HG03108 (cell line): Measurements from ENCODE around the gene PARL.

ENCODE experiments used
- ATAC-seq: cut with Tn5 transposase; IDR thresholded peaks from one replicate; pipeline ENCODE4 v1.9.1; 2021; ENCODE audit warnings: moderate library complexity; ENCODE audit not compliant: unreplicated experiment

The PARL gene

DNA sequence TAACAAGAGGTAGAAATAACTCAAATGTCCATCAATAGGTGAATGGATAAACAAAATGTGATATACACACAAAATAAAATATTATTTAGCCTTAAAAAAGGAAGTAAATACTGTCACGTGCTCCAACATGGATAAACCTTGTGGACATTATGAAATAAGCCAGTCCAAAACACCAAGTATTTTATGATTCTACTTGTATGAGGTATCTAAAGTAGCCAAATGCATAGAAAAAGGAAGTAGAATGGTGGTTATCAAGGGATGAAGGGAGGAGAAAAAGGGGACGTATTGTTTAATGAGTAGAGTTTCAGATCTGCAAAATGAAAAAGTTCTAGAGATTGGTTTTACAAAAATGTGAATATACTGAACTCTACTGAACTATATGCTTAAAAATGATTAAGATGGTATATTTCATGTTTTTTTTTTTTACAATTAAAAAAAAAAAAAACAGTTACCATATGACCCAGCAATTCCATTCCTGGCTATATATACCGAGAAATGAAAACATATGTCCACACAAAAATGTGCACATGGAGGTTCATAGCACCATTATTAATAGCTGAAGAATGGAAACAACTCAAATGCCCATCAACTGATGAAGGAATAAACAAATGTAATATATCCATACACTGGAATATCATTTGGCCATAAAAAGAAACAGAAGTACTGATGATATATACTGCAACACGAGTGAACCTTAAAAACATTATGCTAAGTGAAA lies 30.2 kb downstream of the PARL start:
- no peak for ATAC-seq

DNA sequence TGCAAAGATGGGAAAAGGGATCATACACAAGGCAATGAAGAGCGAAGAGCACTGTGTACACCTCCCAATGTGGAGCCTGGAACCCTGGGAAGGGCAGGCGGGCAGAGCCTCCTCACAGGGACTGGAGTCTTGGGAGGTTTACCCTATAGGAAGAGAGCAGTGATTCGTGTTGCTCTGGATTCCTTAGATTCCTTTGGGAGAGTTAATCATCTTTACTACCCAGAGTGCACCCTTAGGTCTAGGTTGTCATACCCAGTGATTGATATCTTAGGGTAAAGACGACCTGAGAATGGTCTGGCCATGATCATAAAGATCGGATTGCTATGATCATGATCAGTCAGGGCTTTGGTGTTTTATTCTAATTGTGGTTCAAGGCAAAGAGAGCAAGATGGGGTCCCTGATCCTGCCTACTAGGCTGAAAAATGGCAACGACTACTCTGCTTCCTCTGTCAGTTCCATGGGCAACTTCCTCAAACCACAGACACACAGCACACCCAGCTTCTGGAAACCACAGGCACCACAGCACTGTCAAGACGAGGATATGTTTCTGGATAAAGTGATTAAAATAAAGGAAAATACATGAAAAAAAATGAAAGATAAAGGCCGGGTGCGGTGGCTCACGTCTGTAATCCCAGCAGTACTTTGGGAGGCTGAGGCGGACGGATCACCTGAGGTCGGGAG lies 38.9 kb downstream of the PARL start:
- ATAC-seq, result no peak

DNA sequence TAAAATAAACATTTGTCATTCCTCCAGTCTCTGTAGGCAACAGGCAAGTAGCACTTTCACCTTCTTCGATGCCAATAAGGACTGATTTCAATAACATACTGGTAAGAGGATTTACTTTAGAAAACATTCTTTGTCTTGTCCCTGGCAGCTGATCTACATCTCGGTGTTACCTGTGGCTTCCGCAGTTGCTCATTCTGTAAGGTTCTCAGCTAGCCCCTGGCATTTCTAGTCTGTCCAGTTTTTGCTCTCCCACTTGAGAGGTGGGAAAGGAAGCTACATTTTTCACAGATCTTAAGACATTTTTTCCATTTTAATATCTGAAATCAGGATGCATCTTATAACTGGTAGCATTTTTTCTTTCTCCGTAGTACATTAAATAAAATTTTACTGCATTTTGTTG lies 39.6 kb downstream of the PARL start:
- no peak for ATAC-seq

DNA sequence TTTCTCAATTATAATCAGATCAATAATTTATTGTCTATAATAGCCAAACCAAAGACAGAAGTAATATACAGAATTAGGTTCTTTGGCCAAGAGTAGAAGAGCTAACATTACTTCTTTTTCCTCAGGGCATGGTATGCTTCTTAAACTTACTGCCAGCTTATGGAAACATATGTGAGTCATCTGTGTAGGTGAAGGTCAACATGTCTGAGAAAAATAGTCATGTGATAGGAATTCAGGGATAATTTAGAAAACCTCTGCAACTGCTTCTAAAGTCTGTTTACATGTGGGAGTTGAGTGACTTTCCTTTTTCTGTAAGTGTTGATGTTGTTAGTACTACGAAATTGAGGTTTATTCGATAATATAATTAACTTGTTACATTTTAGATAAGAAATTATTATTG lies 40.1 kb downstream of the PARL start:
- no peak for ATAC-seq

DNA sequence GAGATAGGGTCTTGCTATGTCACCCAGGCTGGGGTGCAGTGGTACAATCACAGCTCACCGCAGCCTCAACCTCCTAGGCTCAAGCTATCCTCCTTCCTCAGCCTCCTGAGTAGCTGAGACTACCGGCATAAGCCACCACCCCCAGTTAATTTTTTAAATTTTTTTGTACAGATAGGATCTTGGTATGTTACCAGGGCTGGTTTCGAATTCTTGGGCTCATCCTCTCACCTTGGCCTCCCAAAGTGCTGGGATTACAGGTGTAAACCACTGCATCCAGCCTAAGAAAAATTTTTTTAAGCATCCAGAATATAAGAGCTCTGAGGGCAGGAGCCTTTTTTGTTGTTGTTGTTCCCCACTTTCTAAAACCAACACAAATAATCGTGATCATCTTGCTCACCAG lies 44.9 kb downstream of the PARL start:
- ATAC-seq, result no peak

DNA sequence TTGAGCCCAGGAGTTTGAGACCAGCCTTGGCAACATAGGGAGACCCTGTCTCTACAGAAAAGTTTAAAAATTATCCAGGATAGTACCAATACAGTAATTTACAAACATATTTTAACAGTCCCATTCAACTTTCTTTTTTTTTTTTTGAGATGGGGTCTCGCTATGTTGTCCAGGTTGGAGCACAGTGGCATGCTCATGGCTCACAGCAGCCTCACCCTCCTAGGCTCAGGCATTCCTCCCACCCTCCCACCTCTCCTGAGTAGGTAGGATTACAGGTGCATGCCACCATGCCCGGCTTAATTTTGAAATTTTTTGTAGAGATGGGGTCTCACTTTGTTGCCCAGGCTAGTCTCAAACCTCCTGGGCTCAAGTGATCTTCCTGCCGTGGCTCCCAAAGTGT lies 46.8 kb downstream of the PARL start:
- ATAC-seq, result no peak

DNA sequence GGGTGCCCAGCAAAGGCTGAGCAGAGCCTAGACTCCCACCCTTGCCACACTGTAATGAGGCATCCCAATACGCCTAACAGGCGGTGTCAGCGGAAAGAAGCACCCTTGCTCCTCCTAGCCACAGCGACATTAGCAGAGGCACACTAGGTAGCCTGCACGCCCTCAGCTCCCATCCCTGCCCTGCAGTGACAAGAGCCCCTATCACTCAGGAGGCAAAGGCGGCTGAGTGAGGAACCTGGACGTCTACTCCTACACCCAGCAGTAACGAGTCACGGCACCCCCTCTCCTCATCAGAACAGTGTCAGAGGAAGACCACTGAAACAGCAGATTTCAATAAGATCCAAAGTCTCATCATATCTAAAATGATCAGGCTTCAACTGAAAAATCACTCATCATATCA lies 47.3 kb downstream of the PARL start:
- no peak for ATAC-seq

DNA sequence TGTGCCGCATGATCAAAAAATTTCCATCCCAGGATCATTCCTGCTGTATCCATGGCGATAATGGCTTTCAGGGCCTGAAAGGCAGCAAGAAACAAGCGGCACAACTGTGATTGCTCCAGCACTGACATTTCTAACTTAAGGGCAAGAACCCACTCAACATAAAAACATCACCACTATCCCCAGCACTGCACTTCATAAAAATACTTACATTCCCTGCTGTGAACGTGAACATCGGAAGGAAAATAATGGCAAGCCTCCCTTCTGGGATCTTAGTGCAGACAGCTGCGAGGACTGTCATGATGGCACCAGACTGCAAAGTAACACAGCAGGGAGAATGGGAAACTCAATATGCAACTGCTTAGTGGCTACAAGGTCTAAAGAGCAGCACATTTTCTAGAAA lies 51.2 kb downstream of the PARL start:
- no peak for ATAC-seq

DNA sequence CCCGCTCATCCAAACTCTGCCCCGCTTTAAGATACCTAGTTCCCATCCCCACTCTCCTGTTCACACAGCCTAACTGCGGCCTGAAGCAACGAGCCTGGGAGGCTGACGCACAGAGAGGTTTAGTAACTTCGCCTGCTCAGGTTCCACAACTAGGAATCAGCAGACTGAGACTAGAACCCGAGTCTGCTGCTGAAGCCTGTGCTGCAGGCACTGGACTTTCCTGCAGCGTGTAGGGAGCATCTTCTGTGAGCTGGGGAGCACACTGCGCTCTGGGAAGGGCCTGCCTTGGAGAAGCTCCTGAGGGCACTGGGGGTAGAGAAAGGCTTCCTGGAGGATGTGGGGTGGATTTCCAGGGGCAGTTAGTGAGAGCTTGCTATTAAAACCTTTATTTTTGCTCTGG lies 54.5 kb downstream of the PARL start:
- ATAC-seq, result no peak

DNA sequence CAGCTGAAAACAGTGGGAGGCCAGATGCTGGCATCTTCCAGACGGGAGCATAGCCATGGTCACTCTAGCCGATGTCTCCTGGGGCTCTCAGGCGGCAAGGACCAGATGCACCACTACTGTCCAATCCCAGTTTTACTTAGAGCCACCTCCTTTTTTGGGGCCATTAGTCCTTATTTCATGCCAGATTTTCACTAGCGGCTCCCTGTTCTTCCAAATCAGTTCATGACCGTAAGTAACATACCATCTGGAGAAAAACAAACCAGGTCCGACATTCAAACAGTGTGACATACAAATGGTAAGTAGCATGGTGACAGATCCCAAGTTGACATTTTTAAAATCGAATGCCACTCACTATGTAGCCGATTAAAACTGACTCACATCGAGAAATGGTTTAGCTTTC lies 55.2 kb downstream of the PARL start:
- no peak for ATAC-seq

DNA sequence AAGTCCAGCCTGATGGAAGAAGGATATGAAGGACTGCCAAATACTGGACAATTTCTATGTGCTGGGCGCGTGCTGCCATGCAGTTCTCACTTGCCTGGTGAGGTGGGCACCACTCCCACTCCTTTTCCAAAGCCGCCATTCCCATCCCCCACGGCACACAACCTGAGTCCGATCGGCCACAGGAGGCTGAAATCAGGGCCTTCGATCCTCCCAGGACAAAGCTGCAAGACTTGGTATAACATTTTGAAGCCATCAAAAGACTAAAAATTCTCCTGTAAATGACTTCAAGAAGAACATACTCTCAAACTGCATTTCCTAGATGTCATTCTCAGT lies 56.2 kb downstream of the PARL start:
- no peak for ATAC-seq

DNA sequence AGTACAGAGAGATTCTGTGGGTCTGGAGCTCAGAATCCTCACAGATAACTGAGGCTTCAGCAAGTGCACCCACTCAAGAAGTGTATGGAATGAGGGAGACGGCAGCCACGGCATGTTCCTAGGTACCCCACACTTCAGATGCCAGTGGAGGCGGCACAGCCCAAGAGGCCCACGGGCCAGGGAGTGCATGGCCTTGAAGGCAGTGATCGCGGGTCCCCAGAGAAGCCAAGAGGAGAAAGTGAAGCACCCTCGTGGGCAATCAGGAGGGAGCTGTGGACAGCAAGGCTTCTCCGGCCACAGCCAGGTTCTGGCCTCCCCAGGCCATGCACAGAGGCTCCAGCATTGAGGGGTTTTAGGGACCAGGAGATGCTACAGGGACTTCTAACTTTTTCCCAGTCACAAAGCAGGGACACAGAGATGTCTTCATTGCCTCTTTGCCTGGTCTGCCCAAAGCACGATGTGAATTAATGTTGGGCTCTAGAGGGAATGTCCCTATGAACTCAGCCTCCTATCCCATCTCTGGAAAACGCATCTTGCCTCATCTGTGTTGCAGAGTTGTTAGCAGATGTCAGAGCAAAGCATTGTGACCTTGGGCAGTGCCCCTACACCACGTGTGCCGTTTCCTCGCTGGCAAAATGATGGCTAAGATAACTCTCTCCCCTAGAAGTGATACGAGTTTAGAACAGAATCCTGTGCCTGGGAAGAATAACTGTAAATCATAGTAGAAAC lies 56.7 kb downstream of the PARL start:
- ATAC-seq, result no peak

DNA sequence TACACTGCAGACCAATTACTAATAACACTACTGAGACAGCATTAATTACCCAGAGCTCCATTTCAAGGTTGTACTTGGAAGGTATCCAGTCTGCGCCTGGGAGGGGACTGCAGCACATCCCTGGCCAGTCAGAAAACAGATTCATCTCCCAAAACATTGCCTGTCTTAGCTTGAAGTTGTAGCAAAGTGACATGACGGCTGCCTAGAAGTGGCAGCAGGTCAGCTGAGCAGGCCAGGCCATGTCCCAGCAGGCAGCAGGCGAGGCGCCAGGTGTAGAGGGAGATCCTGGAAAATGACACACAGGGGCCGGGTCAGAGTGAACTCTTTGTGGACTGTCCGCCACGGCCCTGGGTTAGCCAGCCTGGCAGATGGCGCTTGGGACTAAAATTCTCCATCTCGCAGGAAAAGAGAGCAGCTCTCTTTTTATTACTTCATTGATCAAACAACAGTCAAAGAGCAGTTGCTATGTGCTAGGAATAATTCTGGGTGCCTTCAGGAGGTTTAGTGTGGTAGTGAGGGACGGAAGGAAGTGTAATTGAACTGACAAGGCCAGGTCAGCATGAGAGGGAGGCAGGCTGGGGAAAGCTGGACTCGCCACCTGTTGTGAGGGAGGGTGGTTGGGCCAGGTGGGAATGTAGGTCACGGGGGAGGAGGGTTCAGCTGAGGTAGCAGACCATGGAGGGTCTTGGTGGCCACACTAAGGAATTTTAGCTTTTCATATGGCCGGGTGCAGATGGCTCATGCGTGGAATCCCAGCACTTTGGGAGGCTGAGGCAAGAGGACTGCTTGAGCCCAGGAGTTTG lies 58.0 kb downstream of the PARL start:
- no peak for ATAC-seq

DNA sequence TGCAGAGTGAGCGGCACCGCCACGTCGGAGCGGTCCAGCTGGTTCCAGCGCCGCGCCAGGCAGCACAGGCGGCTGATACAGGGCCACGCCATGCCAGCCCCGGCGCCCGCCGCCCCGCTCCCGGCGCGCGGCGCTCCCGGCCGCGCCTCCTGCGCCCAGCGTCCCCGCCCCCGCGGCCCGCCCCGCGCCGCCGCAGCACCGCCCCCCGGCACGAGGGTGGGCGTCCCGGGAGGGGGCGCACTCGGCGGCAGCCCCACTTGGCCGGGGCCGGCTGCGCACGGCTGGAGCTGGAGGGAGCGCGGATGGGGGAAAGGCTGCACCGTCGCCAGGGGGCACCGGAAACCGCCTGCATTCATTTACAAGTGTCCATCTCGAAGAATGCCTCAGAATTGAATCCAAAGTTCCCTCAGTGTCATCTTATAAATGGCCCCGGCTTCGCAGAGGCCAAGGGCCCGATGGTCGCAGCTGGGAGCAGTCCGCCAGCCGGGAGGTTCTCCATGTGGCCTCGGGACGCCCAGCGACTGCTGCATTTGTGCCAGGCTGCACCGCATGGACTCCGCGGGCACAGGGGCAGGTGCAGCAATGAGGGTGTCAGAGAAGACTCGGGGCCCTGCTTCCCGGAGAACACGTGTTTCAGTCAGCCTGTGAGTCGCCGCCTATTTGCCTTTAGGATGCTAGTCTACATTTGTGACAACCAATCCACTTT lies 59.1 kb downstream of the PARL start, which contains the start of gene MAP6D1:
MAP6D1 (minus strand) TSS at position 122 of the 706 bp plus-strand sequence; CDS start at position 92, 30 bp downstream.
- ATAC-seq, result peak; percentile 58

DNA sequence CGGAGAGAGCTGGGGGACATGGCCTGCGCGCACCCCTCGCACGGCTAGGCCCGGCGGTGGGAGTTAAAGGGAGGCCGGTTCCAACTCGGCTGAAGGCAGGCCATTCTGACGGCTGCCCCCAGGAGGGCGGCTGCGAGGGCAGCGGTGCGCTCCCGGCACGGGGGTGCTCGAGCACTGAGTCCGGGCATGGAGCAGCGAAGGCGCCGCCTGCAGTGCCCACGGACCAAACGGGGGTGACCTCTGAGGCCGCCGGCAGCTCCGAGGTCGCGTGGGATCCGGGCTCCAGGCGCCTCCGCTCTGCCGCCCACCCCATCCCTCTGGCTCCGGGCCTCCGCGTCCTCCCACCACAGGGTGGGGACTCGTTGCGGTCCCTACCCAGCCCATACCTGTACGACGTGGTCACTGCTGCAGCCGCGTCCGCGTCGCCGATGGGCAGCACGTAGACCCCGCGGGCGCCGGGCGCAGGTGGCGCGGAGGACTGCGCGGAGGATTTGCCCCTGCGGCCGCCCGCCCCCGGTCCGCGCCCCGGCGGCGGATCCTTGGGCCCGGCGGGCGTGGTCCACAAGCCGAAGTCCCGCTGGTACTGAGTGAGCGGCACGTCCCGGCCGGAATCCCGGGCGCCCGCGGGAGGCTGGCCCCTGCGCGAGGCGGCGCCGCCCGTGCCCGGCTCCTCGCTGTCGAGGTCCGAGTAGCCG lies 59.8 kb downstream of the PARL start:
- ATAC-seq, result peak; percentile 36

DNA sequence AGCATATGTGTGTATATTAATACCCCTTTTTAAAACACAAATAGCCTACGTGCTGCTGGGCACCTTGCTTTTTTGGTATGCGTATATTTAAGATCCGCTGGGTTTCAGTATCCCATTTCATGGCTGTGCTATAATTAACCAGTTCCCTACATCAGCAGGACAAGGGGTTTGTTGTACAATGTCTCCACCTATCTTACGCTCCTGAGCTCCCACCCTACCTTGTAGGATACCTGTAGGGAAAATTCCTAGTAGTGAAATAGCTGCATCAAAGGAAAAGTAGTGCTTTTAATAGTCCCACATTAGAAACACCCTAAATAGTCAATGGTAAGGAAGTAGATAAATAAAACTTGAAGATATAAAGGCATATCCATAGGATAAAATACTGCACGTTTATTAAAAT lies 60.7 kb downstream of the PARL start:
- no peak for ATAC-seq

DNA sequence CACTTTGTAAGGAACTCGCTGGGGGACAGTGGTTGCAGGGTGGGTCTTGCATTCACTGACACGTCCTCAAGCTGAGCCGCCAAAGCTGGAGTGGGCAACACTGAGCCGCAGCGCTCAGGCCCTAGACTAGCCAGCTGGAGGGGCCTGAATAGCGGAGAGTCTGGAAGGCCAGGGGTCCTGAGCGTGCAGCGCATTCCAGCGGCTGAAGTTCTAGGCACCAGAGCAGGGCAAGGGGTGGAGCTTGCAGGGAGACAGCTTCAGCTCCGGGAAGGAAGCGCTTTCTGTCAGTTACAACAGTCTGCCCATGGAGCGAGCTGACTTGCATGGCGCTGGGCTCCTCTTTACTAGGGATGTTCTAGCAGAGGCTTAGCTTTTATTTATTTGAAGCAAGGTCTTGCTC lies 62.0 kb downstream of the PARL start:
- ATAC-seq, result no peak

DNA sequence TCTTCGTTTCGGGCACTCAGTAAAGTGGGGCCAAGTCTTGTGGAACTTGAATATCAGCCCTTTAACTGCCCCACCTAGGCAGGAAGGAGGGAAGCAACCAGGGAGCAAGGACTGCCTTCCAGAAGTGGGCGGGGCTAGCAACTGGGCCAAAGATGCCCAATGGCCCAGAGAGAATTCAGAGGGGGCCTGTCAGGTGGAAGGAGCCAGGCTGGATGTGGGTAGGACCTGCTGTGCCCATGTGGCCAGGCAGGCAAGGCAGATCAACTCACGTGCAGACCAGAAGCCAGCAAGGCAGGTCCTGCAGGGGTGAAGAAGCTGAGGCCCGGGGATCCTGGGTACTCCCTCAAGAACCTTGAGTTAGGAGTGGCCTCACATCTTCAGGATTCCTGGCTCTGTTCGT lies 64.8 kb downstream of the PARL start:
- no peak for ATAC-seq

DNA sequence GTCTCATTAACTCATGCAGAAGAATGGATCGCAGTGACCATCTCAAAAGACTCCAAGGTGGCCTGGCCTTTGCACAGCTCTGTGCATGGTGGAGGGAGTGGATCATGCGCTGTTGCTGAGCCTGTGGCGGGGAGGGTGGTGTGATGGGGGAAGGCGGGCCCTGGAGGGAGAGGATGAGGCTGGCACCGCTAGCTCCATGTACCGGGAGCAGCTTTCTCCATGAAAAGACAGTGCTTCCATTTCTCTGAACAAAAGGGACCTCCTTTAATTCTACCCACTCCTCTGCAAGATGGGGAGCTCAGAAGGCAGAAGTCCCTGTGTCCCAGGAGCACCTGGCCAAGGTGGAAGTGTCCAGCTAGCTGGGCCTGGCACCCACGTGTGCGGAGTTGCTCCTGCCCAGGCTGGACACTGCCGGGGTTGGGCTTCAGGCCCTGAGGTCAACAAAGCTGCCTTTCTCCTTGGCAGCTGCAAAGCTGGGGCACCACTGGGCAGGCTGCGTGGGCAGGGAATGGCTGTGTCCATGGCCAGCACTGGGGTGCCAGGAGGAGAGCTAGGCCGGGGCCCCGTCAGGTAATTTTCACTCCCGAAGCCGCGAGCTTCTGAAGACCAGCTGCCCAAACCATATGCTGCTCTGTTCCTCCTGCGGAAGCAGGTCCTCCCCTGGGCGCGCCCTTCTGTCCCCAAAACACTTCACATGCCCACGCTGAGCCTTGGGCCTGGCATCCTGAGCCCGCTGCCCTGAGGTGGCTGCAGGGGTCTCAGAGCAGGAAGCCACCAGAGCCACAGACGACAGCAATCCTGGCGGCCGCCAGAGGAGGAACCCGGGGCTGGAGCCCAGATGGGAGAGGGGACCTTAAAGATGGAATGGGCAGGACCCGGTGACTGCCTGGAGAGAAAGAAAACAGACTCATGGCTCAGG lies 65.7 kb downstream of the PARL start:
- no peak for ATAC-seq
